SIG-M5 treated with dmso at 0.1 percent for 504 hours (cell line): Measurements from ENCODE around the gene CREG2.
"Not testable (repeated sequence)": the region's sequence is repeated elsewhere in the genome, so short reads cannot be mapped to it uniquely, and the experiment has no call there.

Experiments used
- DNase-seq: peaks from one replicate; lab custom pipeline; 2025; ENCODE audit not compliant: unreplicated experiment; lab: John Stamatoyannopoulos, UW

CREG2 gene

GRCh38 chr2:101349893-101350662 is 37.2 kb downstream of the CREG2 start:
- no peak for DNase-seq

GRCh38 chr2:101348883-101349282 is 38.4 kb downstream of the CREG2 start:
- no peak for DNase-seq

DNA sequence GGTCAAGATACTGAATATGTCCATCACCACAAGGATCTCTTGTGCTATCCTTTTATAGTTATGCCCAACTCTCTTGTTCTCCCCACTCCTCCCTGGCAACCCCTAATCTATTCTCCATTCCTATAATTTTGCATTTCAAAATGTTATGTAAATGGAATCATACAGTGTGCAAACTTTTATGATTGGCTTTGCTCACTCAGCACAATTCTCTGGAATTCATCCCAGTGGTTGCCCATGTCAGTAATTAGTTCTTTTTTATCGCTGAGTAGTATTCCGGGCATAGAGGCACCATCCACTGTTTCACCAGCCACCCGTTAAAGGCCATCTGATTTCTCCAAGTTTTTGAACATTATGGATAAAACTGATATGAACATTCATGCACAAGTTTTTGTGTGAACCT is 40.4 kb downstream of the CREG2 start:
- DNase-seq, result no peak

- no peak for DNase-seq
Measured at GRCh38 chr2:101344137-101344536, 43.2 kb downstream of the CREG2 start.

- no peak for DNase-seq
Measured at GRCh38 chr2:101342625-101343008, 44.7 kb downstream of the CREG2 start.

GRCh38 chr2:101341901-101342624 is 45.2 kb downstream of the CREG2 start:
- DNase-seq, result peak; percentile 45

- DNase-seq, result no peak
Measured at GRCh38 chr2:101341421-101341820, 45.9 kb downstream of the CREG2 start.

DNA sequence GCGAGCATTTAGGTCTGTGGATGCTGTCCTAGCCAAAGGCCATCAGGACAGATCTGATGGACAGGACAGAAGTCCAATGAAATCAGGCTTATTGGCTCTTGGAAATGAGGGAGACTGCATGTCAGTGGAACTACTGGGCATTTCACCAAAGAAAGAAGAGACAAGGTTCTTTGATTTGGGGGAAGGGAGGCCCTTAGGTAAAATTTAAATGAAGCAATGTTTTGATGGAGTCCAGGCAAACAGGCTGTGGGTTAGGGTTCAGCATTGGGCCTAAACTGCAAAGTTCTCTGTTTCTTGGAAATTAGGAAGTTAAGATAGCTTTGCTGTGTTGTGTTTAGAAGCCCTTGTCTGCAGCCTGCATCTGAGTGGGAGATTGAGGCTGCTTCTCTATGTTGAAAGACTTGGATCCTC is 47.2 kb downstream of the CREG2 start:
- DNase-seq, result peak; percentile 30

GRCh38 chr2:101339266-101339880 is 47.9 kb downstream of the CREG2 start:
- DNase-seq, result no peak

GRCh38 chr2:101337877-101338276 is 49.4 kb downstream of the CREG2 start:
- DNase-seq, result no peak

DNA sequence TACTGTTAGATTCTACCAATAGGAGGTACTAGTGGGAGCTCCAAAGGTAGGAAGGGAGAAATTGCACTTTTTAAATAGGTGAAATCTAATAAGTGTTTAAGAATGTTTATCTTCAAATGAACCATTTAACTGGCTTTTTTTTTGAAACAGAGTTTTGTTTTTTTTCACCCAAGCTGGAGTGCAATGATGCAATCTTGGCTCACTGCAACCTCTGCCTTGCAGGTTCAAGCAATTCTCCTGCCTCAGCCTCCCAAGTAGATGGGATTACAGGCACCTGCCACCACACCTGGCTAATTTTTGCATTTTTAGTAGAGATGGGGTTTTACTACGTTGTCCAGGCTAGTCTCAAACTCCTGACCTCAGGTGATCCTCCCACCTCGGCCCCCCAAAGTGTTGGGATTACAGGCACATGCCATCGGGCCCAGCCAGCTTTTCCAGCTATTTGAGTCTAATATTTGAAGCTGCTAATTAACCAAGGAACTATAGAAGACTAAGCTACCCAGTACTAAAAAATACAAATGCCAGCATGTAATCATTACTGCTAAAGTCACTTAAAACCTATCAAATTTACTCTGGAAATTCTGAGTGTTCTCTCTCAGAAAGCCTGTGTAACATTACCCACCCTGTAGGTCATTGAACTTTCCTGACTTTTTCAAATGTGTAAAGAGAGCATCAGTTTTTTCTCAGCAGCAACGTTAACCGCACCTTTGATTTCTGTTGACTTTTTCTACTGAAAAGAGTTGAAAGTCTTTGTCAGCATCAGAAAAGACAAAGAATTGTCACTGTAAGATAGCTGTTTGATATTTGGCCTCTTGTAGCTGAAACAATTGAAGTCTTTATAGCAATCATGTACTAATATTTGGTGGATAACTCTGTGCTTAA is 54.2 kb downstream of the CREG2 start:
- DNase-seq, result no peak

- DNase-seq, result no peak
Measured at GRCh38 chr2:101331202-101331601, 56.1 kb downstream of the CREG2 start.

DNA sequence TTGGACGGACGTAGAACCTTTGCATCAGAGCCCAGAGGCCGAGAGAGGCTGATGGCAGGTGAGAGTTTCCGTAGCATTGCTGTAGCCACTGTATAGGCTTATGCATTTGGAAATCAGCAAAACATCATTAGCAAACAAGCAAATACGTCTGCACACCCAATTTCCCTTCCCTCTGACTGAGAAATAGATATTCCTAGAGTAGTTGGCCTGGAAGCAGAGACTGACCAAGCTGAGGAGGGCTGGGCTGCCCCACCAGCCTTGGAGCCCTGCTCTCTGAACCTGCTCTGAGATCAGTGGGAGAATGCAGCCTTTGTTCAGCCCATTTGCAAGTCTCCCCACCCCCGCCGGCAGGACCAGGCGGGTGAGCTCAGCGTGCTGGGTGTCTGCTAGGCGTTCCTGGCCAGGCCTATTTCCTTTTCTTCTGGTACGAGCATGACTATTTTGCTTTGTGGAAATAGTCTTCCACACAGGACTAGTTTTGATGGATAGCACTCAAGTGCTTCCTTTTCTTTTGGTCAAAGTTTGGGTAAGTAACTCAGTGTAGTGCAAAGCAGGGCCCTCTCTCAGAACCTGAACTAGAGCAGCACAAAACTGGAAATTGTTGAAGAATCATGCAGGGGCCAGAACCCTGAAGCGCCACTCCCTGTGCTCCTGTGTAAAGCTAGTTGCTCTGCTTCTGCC is 56.9 kb downstream of the CREG2 start:
- DNase-seq, result no peak

DNA sequence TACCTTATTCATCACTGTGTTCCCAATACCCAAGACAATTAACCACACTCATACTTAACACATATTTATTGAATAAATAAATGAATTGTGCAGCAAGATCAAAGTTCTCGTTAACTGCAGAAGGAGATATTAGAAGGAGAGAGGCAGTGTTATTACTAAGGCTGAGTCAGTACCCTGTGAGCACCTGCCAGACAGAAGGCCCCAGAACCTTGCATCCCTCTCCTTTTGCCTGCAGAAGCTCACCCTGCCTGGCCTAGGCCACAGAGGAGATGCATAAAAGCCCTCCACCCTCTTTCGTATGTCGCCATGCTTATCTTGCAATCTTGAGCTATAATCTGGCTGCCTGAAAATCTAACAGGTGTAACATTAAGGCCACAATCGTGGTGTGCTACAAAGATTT is 58.3 kb downstream of the CREG2 start:
- DNase-seq, result no peak

GRCh38 chr2:101328474-101329007 is 58.8 kb downstream of the CREG2 start:
- DNase-seq, result peak; percentile 99

- peak; percentile 60 for DNase-seq
Measured at GRCh38 chr2:101327863-101328394, 59.4 kb downstream of the CREG2 start.

DNA sequence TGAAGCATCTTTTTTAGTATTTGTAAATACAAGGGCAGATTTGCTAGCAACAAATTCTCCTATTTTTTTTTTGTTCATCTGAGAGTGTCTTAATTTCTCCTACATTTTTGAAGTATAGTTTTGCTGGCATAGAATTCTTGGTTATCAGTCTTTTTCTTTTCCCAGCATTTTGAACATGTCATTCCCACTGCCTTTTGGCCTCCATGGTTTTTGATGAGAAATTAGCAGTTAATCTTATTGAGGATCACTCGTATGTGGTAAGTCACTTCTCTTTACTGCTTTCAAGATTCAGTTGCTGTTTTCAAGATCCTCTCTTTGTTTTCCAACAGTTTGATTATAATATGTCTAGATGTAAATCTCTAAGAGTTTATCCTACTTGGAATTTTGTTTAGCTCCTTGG is 61.9 kb downstream of the CREG2 start:
- no peak for DNase-seq

DNA sequence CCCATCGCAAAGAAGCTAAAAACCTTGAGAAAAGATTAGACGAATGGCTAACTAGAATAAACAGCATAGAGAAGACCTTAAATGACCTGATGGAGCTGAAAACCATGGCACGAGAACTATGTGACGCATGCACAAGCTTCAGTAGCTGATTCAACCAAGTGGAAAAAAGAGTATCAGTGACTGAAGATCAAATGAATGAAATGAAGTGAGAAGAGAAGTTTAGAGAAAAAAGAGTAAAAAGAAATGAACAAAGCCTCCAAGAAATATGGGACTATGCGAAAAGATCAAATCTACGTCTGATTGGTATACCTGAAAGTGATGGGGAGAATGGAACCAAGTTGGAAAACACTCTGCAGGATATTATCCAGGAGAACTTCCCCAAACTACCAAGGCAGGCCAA is 70.7 kb downstream of the CREG2 start:
- DNase-seq, result not testable (repeated sequence)

- no peak for DNase-seq
Measured at GRCh38 chr2:101311696-101312017, 75.6 kb downstream of the CREG2 start.
